Heart left ventricle (tissue), 16 donors: Measurements from ENCODE around the gene BRMS1. TPM values are rescaled to one million over a fixed set of nuclear protein-coding genes. Genes with fewer than 3 reads are reported as not detected.
A peak's percentile ranks its signal among the peaks of the same experiment; 100 is the strongest.

Source experiments
- ATAC-seq, 4 donors: fragments of 200-7000 bp; cut with Tn5 transposase; one replicate each; pipeline ENCODE4 v1.9.1; 2020 to 2022; ENCODE audit warnings: moderate library complexity in 4 of 4, mild to moderate bottlenecking in 3 of 4, moderate number of reproducible peaks in 1 of 4
- DNase-seq, 5 donors: peaks; one replicate each; pipeline ENCODE4 v3.0.0-alpha.2; 2020
- H3K27ac ChIP-seq, 12 donors: fragments of 200-600 bp; sonication (generic) in 4 of 12; one replicate each; pipeline versions ENCODE4 v1.5.0 to v1.8.0; 2016 to 2022; ENCODE audit warnings: mild to moderate bottlenecking in 2 of 12
- H3K27me3 ChIP-seq, 9 donors: fragments of 200-600 bp; sonication (generic) in 2 of 9; one replicate each; pipeline versions ENCODE4 v1.5.1 to v1.8.0; 2016 to 2022; ENCODE audit warnings: mild to moderate bottlenecking in 3 of 9
- H3K36me3 ChIP-seq, 9 donors: fragments of 200-600 bp; sonication (generic) in 2 of 9; one replicate each; pipeline versions ENCODE4 v1.5.0 to v1.8.0; 2018 to 2022; ENCODE audit warnings: mild to moderate bottlenecking in 2 of 9
- H3K4me1 ChIP-seq, 12 donors: fragments of 200-600 bp; sonication (generic) in 4 of 12; one replicate each; pipeline versions ENCODE4 v1.5.0 to v1.8.0; 2016 to 2022; ENCODE audit warnings: mild to moderate bottlenecking in 3 of 12
- H3K4me3 ChIP-seq, 12 donors: fragments of 200-600 bp; sonication (generic) in 4 of 12; one replicate each; pipeline versions ENCODE4 v1.5.0 to v1.8.0; 2017 to 2022; ENCODE audit warnings: mild to moderate bottlenecking in 9 of 12, moderate library complexity in 4 of 12
- H3K9me3 ChIP-seq, 12 donors: fragments of 200-600 bp; sonication (generic) in 4 of 12; one replicate each; pipeline versions ENCODE4 v1.5.0 to v1.8.0; 2016 to 2022; ENCODE audit warnings: mild to moderate bottlenecking in 1 of 12
- POLR2A ChIP-seq, 2 donors: fragments of 450-650 bp; IDR thresholded peaks; one replicate each; pipeline ENCODE4 v1.6.1; 2017; ENCODE audit warnings: antibody characterized with exemption in 2 of 2, mild to moderate bottlenecking in 2 of 2, moderate library complexity in 2 of 2
- WGBS, 4 donors: extraction: QIAGEN DNeasy Blood & Tissue Kit in 2 of 4; methylation state at CpG; one replicate each; pipeline versions ENCODE4 v1.1.5 to v1.1.7; 2013 to 2018; 5-methylcytosine and 5-hydroxymethylcytosine counted together
- intact Hi-C, 10 donors: fragments of 100-400 bp; cut with DNase I; formaldehyde crosslinking; loops; one replicate each; pipeline versions ENCODE4 v1.11.1 to v1.14.2; 2022
- polyA plus RNA-seq, 2 donors: library from polyadenylated mRNA; stranded (reverse); fragments of 200-250 nt; gene quantifications; one replicate each; pipeline ENCODE4 v1.2.3, GENCODE V29; 2013
- total RNA-seq, 9 donors: library from RNA; depleted of rRNA in 2 of 9; stranded (reverse); fragments of >200 nt in 2 of 9; fragmentation: NEBNext Ultra II Directional in 3 of 9; extraction: Animal tissue kit (Norgen Biotek cat#: 25700) in 3 of 9; gene quantifications; one replicate each; pipeline versions ENCODE4 v1.1.0 to v1.2.4, GENCODE V29; 2016 to 2023
- TF ChIP-seq, protein P1 (sequence below), 12 donors: fragments of 200-600 bp; sonication (generic) in 4 of 12; IDR thresholded peaks; one replicate each; pipeline versions ENCODE4 v1.5.0 to v1.8.0; 2018 to 2022; ENCODE audit warnings: antibody characterized with exemption in 12 of 12, mild to moderate bottlenecking in 5 of 12
- donor health status: ischemic (EF 13 %, LVEDD 7.1; RV severe dilation, severe dysfunction).
- donor health status: healthy with polysubstance abuse.
- donor health status: DM: no; HTN: yes; CAD: no.
- donor health status: DM: no; HTN: no; CAD: no.
- donor health status: ischemic (EF 25% LVEDD 6.9; RV normal size, moderate dysfunction).
- donor health status: ischemic (EF 25% LVEDD 5.7; RV mildly dilated, moderate dysfunction).
- donor health status: healthy.
- donor health status: DM: yes; HTN: yes; CAD: no.
- donor health status: ischemic (EF 35%, LVEDD 5.7; RV mildly dilated, moderate dysfunction).
- donor health status: nonischemic (EF 11% LVEDD 7.7; RV severe dilation, severe dysfunction).
- donor health status: DM: yes; HTN: yes; CAD: no.
- donor health status: PGD.
- donor health status: ischemic (EF 29% LVEDD 5.4; RV normal size, mild dysfunction).
- donor health status: nonischemic (EF 23%, LVEDD 6.1; RV moderate dilation, normal function).

BRMS1 gene
- total and polyA plus RNA-seq, 11 donors: 9.7 to 77.4 (median 22.7) TPM

GRCh38 chr11:66318600-66318970 is 26.3 kb downstream of the BRMS1 start:
- H3K4me3 ChIP-seq: no peak overlapping the region
- no peaks in the 10 kb centered on the region for H3K9me3 ChIP-seq
- no peaks in the 10 kb centered on the region for H3K36me3 ChIP-seq
- H3K27ac ChIP-seq: peak overlapping the region in 9 of 12 donors; percentile 47 to 94 (median 85)
- no peaks in the 10 kb centered on the region for H3K27me3 ChIP-seq
- TF ChIP-seq, protein P1, sequence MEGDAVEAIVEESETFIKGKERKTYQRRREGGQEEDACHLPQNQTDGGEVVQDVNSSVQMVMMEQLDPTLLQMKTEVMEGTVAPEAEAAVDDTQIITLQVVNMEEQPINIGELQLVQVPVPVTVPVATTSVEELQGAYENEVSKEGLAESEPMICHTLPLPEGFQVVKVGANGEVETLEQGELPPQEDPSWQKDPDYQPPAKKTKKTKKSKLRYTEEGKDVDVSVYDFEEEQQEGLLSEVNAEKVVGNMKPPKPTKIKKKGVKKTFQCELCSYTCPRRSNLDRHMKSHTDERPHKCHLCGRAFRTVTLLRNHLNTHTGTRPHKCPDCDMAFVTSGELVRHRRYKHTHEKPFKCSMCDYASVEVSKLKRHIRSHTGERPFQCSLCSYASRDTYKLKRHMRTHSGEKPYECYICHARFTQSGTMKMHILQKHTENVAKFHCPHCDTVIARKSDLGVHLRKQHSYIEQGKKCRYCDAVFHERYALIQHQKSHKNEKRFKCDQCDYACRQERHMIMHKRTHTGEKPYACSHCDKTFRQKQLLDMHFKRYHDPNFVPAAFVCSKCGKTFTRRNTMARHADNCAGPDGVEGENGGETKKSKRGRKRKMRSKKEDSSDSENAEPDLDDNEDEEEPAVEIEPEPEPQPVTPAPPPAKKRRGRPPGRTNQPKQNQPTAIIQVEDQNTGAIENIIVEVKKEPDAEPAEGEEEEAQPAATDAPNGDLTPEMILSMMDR (IDR thresholded peaks at IDR 0.05): no peak
- TF ChIP-seq POLR2A (IDR thresholded peaks at IDR 0.05): no peak
- whole genome bisulfite sequencing, 4 donors: 80 to 87% (median 82%) methylated on average over 3 of the region's 3 CpGs
- ATAC-seq: no peak
- H3K4me1 ChIP-seq: peaks cover 0 to 44% (median 29%) of the 10 kb centered on the region in 12 donors
- DNase-seq: peak in 1 of 5 donors; percentile 33
- intact Hi-C loops: no loop called here

- no peaks in the 10 kb centered on the region for H3K27me3 ChIP-seq
- peak overlapping the region; percentile 51 to 94 (median 84) for H3K27ac ChIP-seq
- H3K36me3 ChIP-seq: no peaks in the 10 kb centered on the region
- intact Hi-C loops: no loop called here
- ATAC-seq (peak in 3 of 4 donors; percentile 30 to 35 (median 32)), DNase-seq (peak; percentile 52 to 76 (median 72))
- peaks cover 0 to 51% (median 35%) of the 10 kb centered on the region in 12 donors for H3K4me1 ChIP-seq
- TF ChIP-seq, protein P1 (IDR thresholded peaks at IDR 0.05): no peak
- no peak for TF ChIP-seq POLR2A (IDR thresholded peaks at IDR 0.05)
- 33 to 55% (median 39%) methylated on average over 11 to 16 of the region's 16 CpGs for WGBS, 4 donors
- no peaks in the 10 kb centered on the region for H3K9me3 ChIP-seq
- H3K4me3 ChIP-seq: peak overlapping the region in 9 of 12 donors; percentile 54 to 66 (median 63)
Observed at GRCh38 chr11:66317723-66318599, 26.9 kb downstream of the BRMS1 start.

DNA sequence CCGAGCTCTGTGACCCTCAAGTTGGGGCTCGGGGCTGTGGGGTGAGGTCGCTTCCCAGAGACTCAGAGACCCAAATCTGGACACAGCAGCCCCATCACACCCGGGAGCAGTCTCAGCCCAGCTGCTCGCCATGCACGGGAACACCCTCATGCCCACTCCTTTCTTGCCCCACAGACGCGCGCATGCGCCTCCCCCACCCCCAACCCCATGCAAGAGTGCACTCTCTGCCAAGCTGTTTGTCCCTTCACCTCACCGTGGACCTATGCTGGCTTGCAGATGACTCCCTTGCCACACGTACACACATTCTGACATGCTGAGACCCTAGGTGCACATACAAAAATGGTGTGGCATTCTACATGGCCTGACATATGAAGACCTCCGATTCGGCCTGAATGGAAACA is 27.6 kb downstream of the BRMS1 start:
- no peaks in the 10 kb centered on the region for H3K9me3 ChIP-seq
- 5 to 21% (median 7%) methylated on average over 14 of the region's 14 CpGs; no CpG with 5 or more reads in 1 of the 4 donors for WGBS, 4 donors
- H3K4me3 ChIP-seq: peak overlapping the region in 11 of 12 donors; percentile 42 to 66 (median 62)
- H3K27ac ChIP-seq: peak overlapping the region; percentile 51 to 94 (median 84)
- no peaks in the 10 kb centered on the region for H3K27me3 ChIP-seq
- ATAC-seq: peak; percentile 11 to 31 (median 20)
- TF ChIP-seq, protein P1 (IDR thresholded peaks at IDR 0.05): no peak
- no peak for TF ChIP-seq POLR2A (IDR thresholded peaks at IDR 0.05)
- peaks cover 0 to 52% (median 34%) of the 10 kb centered on the region in 12 donors for H3K4me1 ChIP-seq
- intact Hi-C loops: no loop called here
- peak in 4 of 5 donors; percentile 60 to 77 (median 66) for DNase-seq
- H3K36me3 ChIP-seq: no peaks in the 10 kb centered on the region

DNA sequence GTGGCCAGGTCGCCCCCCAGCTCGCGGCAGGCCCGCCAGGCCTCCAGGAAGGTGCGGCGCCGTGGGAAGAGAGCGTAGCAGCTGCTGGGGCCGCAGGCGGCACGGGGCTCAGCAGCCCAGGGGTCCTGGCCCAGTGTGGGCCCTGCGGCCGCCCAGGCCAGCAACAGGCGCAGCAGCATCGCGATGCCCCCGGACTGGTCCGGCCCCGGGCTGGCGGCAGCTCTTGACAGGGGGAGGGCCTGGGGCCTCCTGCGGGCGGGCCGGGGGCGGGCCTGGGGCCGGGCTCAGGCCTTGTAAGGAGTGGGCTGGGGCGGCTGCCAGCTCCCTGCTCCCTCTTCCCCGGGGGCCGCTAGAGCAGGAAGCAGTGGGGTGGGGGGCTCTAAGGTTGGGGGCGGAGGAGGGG is 28.1 kb downstream of the BRMS1 start, which contains the start of gene CD248:
TSS of gene CD248 (minus strand) at position 196 of the 403 bp plus-strand sequence. CDS start at position 179, 17 bp downstream.
- ATAC-seq (peak in 3 of 4 donors; percentile 36 to 62 (median 56)), DNase-seq (peak; percentile 85 to 93 (median 88))
- Histone ChIP-seq H3K36me3 (no peaks in the 10 kb centered on the region), H3K4me3 (peak within 1 kb of the TSS; percentile 39 to 66 (median 62)), H3K27me3 (no peaks in the 10 kb centered on the region), H3K4me1 (peaks cover 0 to 52% (median 32%) of the 10 kb centered on the region in 12 donors), H3K27ac (peak within 1 kb of the TSS; percentile 51 to 94 (median 84)), H3K9me3 (no peaks in the 10 kb centered on the region)
- 0 to 11% (median 6%) methylated on average over 1 to 29 of the region's 29 CpGs for WGBS, 4 donors
- peak in 1 of 2 donors; percentile 79 for TF ChIP-seq POLR2A (IDR thresholded peaks at IDR 0.05)
- TF ChIP-seq, protein P1 (IDR thresholded peaks at IDR 0.05): no peak
- intact Hi-C loops: no loop called here
